Activated CD4-positive, alpha-beta T cell treated with anti-CD3 and anti-CD28 coated beads, Interleukin-2, amount 10 ng/mL, durations not matched to agents 7 days and 5 days (primary cell): ENCODE data around the gene STK10. TPM values are rescaled to one million over a fixed set of nuclear protein-coding genes. Genes with fewer than 3 reads are reported as not detected.

Experiments used
- CTCF ChIA-PET: fragments of 350-600 bp; sonication (Branson Sonifier 250); formaldehyde crosslinking; loops from one replicate; lab custom pipeline; 2021; ENCODE audit warnings: antibody characterized with exemption; lab: Charles Lee
- POLR2A ChIA-PET: fragments of 350-600 bp; sonication (Branson Sonifier 250); formaldehyde crosslinking; loops from one replicate; lab custom pipeline; 2021; ENCODE audit warnings: antibody characterized with exemption; lab: Charles Lee
- DNase-seq: peaks from one replicate; pipeline ENCODE4 v3.0.0-alpha.2; 2020
- H3K27ac Mint-ChIP-seq: one replicate; pipeline ENCODE4 v1.8.0; 2021; ENCODE audit warnings: mild to moderate bottlenecking, moderate library complexity, mixed read lengths
- H3K27me3 Mint-ChIP-seq: one replicate; pipeline ENCODE4 v1.8.0; 2021; ENCODE audit warnings: mixed read lengths
- H3K36me3 Mint-ChIP-seq: one replicate; pipeline ENCODE4 v1.8.0; 2021; ENCODE audit warnings: low read depth, mixed read lengths
- H3K4me1 Mint-ChIP-seq: one replicate; pipeline ENCODE4 v1.8.0; 2021; ENCODE audit warnings: mixed read lengths
- H3K4me3 Mint-ChIP-seq: one replicate; pipeline ENCODE4 v1.8.0; 2021; ENCODE audit warnings: mild to moderate bottlenecking, moderate library complexity, mixed read lengths
- H3K9me3 Mint-ChIP-seq: one replicate; pipeline ENCODE4 v1.8.0; 2021; ENCODE audit warnings: mixed read lengths
- total RNA-seq, 2 experiments: library from RNA; stranded (reverse); gene quantifications; one replicate each; pipeline ENCODE4 v1.2.3, GENCODE V29; 2021

Gene STK10
- total RNA-seq, 2 experiments from 2014 or later: 299 to 312 TPM

DNA sequence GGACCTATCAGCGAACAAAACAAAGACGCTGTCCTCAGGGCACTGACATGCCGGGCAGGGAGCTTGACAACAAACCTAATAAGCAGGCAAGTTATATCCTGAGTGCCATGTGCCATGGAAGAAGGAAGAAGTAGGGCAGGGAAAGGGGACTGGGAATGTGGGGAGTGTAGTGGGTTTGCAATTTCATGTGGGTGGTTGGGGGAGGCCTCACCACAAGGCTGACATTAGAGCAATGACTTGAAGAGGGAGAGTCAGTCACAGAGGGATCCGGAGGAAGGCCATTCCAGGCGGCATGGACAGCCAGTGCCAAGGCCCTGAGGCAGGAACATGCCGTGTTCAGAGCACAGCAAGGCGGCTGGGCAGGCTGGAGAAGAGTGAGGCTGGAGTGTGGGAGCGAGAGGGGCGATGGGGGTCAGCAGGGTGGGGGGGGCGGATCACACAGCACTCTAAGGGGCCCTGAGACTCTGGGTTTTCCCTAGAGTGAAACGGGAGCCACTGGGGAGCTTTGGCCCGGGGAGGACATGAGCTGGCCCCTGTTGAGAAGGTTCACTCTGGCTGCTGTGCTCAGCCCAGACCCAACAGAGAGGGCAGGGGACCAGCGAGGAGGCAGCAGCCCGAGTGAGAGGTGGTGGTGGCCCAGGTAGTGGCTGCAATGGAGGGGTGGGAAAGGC lies 86.3 kb downstream of the STK10 start:
- no peaks in the 10 kb centered on the region for H3K27me3 Mint-ChIP-seq
- CTCF ChIA-PET: interaction anchor here (0.6 to 1.8 kb wide), 3 partner anchors 10 to 87 kb away, joined by 3 to 8 read pairs (median 4); partner anchors contain the start of gene STK10
- no peak overlapping the region for H3K4me3 Mint-ChIP-seq
- peaks cover 72% of the 10 kb centered on the region for H3K36me3 Mint-ChIP-seq
- no peaks in the 10 kb centered on the region for H3K9me3 Mint-ChIP-seq
- no peak overlapping the region for H3K27ac Mint-ChIP-seq
- DNase-seq: no peak
- POLR2A ChIA-PET: no interaction called here
- peaks cover 31% of the 10 kb centered on the region for H3K4me1 Mint-ChIP-seq

DNA sequence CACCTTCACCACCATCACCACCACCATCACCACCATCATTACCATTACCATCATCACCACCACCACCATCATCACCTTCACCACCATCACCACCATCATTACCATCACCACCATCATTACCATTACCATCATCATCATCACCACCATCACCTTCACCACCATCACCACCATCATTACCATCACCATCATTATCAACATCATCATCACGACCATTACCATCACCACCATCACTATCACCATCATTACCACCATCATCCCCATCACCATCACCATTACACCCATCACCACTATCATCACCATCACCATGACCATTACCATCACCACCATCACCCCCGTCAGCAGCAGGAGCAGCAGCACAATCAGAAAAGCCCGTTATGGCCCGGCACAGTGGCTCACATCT lies 89.1 kb downstream of the STK10 start:
- Mint-ChIP-seq H3K9me3 (no peaks in the 10 kb centered on the region), H3K27me3 (no peaks in the 10 kb centered on the region), H3K4me1 (peaks cover 20% of the 10 kb centered on the region), H3K36me3 (peaks cover 77% of the 10 kb centered on the region), H3K27ac (no peak overlapping the region), H3K4me3 (no peak overlapping the region)
- DNase-seq: no peak
- POLR2A ChIA-PET: no interaction called here
- CTCF ChIA-PET: interaction anchor here (1.9 to 6.4 kb wide), 3 partner anchors 17 to 89 kb away, joined by 4 to 34 read pairs (median 7); partner anchors contain the start of gene STK10

DNA sequence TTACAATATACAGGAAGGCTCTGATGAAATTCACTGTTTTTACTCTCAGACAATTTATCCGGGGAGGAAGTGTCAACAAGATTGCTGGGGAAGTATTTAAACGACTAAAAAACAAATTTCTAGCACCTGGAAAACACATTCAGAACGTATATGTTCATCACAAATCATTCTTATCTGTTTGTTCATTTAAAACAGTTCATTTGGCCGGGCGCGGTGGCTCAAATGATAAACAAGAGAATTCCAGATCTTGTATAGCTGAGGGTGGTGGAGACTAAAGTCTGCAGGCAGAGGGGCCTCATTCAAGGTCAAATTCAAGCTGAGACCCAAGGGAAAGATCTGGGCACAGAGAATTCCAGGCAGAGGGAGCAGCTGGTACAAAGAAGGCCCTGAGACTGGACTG lies 90.0 kb downstream of the STK10 start:
- no peak for DNase-seq
- Mint-ChIP-seq H3K4me3 (no peak overlapping the region), H3K9me3 (no peaks in the 10 kb centered on the region), H3K27ac (peak overlapping the region; percentile 26), H3K4me1 (peaks cover 18% of the 10 kb centered on the region), H3K36me3 (peaks cover 76% of the 10 kb centered on the region), H3K27me3 (no peaks in the 10 kb centered on the region)
- ChIA-PET POLR2A (interaction anchor here (0.6 kb wide), 1 partner anchor 89 kb away, joined by 3 read pairs; no protein-coding TSS in a partner anchor), CTCF (interaction anchor here (1.0 to 6.4 kb wide), 4 partner anchors 8 to 90 kb away, joined by 3 to 34 read pairs (median 6); partner anchors contain the start of gene STK10)

DNA sequence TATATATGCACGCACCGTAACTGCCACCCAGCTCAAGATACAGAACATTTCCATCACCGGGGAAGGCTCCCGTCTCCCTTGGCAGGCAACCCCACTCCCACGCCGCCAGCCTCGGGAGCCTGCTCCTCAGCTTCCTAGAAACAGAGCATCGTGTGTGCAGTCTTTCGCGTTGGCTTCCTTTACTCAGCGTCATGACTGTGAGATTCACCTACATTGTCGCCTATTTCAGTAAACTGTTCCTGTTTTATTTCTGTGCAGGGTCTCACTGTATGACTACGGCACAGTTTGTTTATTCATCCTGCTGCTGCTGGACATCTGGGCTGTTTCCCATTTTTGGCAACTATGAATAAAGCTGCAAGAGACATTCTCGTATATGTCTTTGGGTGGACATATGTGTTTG lies 90.7 kb downstream of the STK10 start:
- POLR2A ChIA-PET: interaction anchor here (0.6 kb wide), 1 partner anchor 90 kb away, joined by 3 read pairs; no protein-coding TSS in a partner anchor
- DNase-seq: no peak
- no peak overlapping the region for H3K4me3 Mint-ChIP-seq
- no peak overlapping the region for H3K27ac Mint-ChIP-seq
- H3K4me1 Mint-ChIP-seq: peaks cover 18% of the 10 kb centered on the region
- peaks cover 75% of the 10 kb centered on the region for H3K36me3 Mint-ChIP-seq
- no peaks in the 10 kb centered on the region for H3K9me3 Mint-ChIP-seq
- H3K27me3 Mint-ChIP-seq: no peaks in the 10 kb centered on the region
- CTCF ChIA-PET: interaction anchor here (0.7 to 6.4 kb wide), 2 partner anchors 9 to 91 kb away, joined by 3 to 34 read pairs; partner anchors contain the start of gene STK10

DNA sequence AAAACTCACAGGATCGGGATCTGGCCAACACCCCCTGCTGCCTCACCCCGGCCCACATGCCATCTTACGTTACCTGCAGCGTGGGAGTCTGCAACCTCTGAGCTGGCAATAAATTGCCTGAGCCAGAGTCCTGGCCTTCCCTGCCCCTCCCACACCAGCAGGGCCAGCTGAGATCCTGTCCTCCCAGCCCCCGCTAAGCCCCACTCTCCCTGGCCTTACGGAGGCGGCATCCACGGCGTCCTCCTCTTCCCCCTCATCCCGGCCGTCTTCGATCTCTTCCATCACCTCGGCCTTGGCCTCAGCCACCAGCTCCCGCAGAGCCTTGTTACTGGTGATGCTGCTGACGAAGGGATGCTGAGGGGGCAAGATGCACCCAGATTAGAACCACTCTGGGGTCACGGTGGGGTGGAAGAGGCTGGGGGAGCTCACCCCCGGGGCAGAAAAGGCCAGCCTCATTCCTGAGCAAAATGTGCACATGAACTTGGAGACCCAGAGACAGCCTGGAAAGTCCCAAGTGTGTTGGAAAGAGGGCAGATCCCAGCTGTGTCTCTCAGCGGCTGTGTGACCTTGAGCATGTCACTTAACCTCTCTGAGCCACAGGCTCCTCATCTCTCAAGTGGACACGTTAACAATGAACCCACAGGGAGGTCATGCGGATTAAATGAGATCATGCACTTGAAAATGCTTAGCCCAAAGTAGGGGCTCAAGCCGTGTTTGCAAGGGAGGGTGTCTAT lies 91.7 kb downstream of the STK10 start:
- CTCF ChIA-PET: interaction anchor here (0.6 to 6.4 kb wide), 8 partner anchors 10 to 92 kb away, joined by 3 to 34 read pairs (median 4); partner anchors contain the start of genes FBXW11 and STK10
- Mint-ChIP-seq H3K9me3 (no peaks in the 10 kb centered on the region), H3K4me1 (peaks cover 11% of the 10 kb centered on the region), H3K27me3 (no peaks in the 10 kb centered on the region), H3K27ac (peak overlapping the region; percentile 60), H3K4me3 (no peak overlapping the region), H3K36me3 (peaks cover 65% of the 10 kb centered on the region)
- POLR2A ChIA-PET: no interaction called here
- no peak for DNase-seq

DNA sequence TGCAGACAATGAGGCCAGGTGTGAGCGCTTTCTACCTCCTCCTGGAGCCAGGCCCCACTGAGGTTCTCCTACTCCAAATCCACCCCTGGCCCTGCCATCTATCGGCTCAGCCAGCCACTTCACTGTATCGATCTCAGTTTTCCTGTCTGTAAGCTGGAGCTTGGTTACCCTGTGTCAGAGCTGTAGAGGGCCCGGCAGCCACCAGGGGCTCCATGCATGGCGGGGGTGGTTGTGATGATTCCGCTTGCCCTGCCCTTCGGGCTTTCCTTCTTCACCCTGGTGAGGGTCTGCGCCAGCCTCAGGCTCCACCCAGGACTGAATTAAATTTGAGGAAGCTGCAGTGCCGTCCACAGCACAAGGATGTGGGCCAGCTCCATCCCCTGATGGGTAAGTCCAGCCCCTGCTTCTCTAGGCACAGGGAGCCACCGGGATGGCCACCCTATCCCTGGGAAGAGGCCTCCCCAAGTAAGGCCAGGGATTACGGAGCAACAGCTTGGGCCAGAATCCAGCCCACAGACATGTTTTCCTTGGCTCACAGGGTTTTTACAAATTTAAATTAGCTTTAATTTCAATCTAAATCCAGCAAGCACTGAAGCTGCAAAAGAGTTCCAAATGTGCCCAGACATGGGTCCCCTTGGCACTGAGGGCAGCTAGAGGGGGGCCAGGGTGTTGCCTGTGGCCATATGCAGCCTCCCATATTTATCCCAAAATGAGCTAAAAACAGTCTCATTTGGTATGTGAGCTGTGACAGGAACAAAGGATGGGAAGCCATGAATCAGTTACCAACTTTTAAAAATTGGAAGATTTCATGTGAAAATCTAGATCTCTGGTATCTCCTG lies 92.4 kb downstream of the STK10 start:
- ChIA-PET POLR2A (no interaction called here), CTCF (interaction anchor here (0.7 to 6.4 kb wide), 6 partner anchors 11 to 93 kb away, joined by 3 to 34 read pairs (median 4); partner anchors contain the start of genes FBXW11 and STK10)
- Mint-ChIP-seq H3K36me3 (peaks cover 65% of the 10 kb centered on the region), H3K4me1 (peaks cover 11% of the 10 kb centered on the region), H3K4me3 (no peak overlapping the region), H3K27ac (no peak overlapping the region), H3K9me3 (no peaks in the 10 kb centered on the region), H3K27me3 (no peaks in the 10 kb centered on the region)
- no peak for DNase-seq

DNA sequence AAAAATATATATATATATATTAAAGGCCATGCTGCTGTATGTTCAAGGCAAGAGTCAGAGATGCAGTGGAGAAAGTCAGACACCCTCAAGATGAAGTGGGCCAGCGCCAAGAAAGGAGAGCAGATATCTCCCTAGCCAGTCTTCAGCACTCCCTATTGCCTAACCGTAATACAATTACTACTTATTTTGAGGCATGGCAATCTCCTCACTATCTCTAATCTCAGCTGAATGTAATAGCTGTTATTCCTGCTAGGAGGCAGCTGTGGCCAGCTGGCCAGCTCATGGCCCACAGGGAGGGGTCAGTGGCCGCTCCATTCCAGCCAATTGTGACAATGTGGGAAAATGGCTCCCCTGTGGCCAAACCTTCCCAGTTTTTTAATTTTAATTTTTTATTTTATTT lies 94.1 kb downstream of the STK10 start:
- Mint-ChIP-seq H3K36me3 (peaks cover 70% of the 10 kb centered on the region), H3K4me3 (no peak overlapping the region), H3K4me1 (peaks cover 10% of the 10 kb centered on the region), H3K27ac (no peak overlapping the region), H3K9me3 (no peaks in the 10 kb centered on the region), H3K27me3 (no peaks in the 10 kb centered on the region)
- no peak for DNase-seq
- POLR2A ChIA-PET: no interaction called here
- CTCF ChIA-PET: interaction anchor here (0.5 to 6.4 kb wide), 2 partner anchors 94 to 101 kb away, joined by 3 to 34 read pairs; partner anchors contain the start of gene STK10

DNA sequence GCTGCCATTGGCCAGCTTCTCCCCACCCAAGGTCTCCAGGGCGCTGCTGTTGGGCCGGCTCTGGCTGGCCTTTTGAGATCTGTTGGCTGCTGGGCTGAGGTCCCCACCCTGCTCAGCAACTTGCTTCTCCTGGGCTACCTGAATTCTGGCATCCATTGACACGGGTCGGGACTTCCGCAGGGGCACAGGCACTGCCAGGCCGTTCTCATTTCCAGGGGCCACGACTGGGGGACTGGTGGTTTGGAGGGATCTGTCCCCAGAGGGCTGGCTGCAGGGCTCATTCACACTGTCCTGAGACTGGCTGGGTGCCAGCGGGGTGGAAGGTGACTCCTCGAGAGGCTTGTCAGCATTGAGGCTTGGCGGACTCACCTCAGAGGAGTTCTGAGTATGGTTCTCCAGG lies 94.5 kb downstream of the STK10 start:
- Mint-ChIP-seq H3K36me3 (peaks cover 68% of the 10 kb centered on the region), H3K27ac (no peak overlapping the region), H3K4me1 (peaks cover 7% of the 10 kb centered on the region), H3K27me3 (no peaks in the 10 kb centered on the region), H3K9me3 (no peaks in the 10 kb centered on the region), H3K4me3 (no peak overlapping the region)
- ChIA-PET POLR2A (no interaction called here), CTCF (interaction anchor here (0.5 to 6.4 kb wide), 4 partner anchors 94 to 182 kb away, joined by 3 to 34 read pairs (median 3); partner anchors contain the start of gene STK10)
- DNase-seq: no peak

DNA sequence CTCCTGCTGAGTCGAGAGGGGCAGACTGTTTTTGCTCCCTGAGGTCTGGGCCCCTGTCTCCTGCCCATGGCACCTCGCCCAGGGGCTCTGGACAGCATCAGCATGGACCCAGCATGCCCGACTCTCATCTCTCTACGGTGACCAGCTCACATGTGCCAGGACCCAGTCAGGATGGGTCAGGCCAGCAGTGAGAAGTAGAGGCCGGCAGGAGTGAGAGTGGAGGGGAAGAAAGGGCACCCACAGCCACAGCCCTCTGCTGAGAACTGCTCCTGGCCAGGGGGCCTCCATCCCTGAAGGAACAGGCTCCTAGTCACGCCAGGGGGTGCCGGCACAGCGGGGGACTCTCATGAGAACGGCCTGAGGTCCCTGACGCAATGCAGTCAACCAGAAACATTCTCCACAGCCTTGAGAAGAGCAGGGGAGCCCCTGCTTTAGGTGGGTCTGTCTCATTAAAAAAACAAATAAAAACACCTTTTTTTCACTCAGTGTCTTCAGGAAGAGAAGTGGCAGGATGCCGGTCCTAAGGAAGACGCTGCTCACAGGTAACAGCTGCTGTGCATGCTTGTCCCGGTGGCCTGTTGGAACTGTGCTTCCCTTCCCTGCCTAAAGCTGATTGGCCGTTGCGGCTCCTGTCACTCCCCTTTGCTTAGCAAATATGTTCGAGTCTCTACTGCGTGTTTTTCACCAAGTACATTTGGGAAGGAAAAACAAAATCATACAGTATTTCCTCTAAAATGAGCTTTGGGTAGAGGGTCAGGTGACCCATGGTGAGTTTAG lies 95.9 kb downstream of the STK10 start:
- Mint-ChIP-seq H3K27me3 (no peaks in the 10 kb centered on the region), H3K4me1 (no peaks in the 10 kb centered on the region), H3K9me3 (no peaks in the 10 kb centered on the region), H3K4me3 (no peak overlapping the region), H3K27ac (no peak overlapping the region), H3K36me3 (peaks cover 55% of the 10 kb centered on the region)
- no peak for DNase-seq
- ChIA-PET CTCF (interaction anchor here (1.0 to 1.4 kb wide), 2 partner anchors 96 to 180 kb away, joined by 3 read pairs; partner anchors contain the start of gene STK10), POLR2A (no interaction called here)

DNA sequence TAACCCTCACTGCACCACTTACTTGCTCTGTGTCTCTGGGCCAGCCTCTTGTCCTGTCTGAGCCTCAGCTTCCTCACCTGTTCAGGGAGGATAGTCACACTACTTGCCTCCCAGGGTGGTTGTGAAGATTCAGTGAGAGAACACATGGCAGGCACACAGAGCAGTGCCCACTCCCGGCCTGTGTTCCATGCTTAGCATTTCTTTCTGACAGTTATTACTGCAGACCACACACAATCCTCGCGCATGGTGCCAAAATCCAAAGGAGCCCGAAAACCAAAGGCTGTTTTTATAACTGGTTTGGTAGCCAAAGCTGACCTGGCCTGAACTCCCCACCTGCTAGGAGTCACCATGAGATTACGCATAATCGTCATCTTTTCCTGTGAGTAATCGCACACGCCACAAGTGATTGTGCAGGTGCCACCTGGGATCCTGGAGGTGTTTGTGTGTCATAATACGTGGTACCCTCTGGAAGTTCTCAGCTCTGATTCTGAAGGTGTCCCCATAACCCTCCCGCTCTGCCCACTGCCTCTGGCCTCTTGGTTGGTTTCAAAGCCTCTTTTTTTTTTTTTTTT lies 97.0 kb downstream of the STK10 start:
- no peaks in the 10 kb centered on the region for H3K4me1 Mint-ChIP-seq
- POLR2A ChIA-PET: no interaction called here
- CTCF ChIA-PET: interaction anchor here (0.9 to 1.5 kb wide), 2 partner anchors 11 to 202 kb away, joined by 3 to 4 read pairs; no protein-coding TSS in a partner anchor
- no peak for DNase-seq
- no peaks in the 10 kb centered on the region for H3K9me3 Mint-ChIP-seq
- H3K36me3 Mint-ChIP-seq: peaks cover 51% of the 10 kb centered on the region
- H3K27me3 Mint-ChIP-seq: no peaks in the 10 kb centered on the region
- H3K4me3 Mint-ChIP-seq: no peak overlapping the region
- H3K27ac Mint-ChIP-seq: no peak overlapping the region
